Gastrocnemius medialis (tissue), 4 donors: ENCODE measurements around the gene WNK4. TPM values are rescaled to one million over a fixed set of nuclear protein-coding genes. Genes with fewer than 3 reads are reported as not detected.
A peak's percentile ranks its signal among the peaks of the same experiment; 100 is the strongest.

ENCODE experiments used
- ATAC-seq, 2 donors: fragments of 150-250 bp; one replicate each; pipeline ENCODE4 v1.9.1; 2016
- DNase-seq, 2 donors: peaks; one replicate each; pipeline ENCODE4 v3.0.0-alpha.2; 2019
- H3K27ac ChIP-seq, 4 donors: fragments of 200-600 bp; sonication (generic); 1 replicate in 1 of 4; 2 replicates in 3 of 4; pipeline ENCODE4 v1.5.1; 2016 to 2018; ENCODE audit warnings: mild to moderate bottlenecking in 2 of 4, moderate library complexity in 1 of 4
- H3K27me3 ChIP-seq, 3 donors: fragments of 200-600 bp; sonication (generic) in 2 of 3; 1 replicate in 1 of 3; 2 replicates in 2 of 3; pipeline versions ENCODE4 v1.5.1 to v1.6.0; 2016 to 2019; ENCODE audit warnings: mild to moderate bottlenecking in 1 of 3, moderate library complexity in 1 of 3
- H3K36me3 ChIP-seq, 2 donors: fragments of 200-600 bp; sonication (generic) in 1 of 2; one replicate each; pipeline ENCODE4 v1.5.1; 2017 to 2018
- H3K4me1 ChIP-seq, 2 donors: fragments of 200-600 bp; sonication (generic) in 1 of 2; one replicate each; pipeline ENCODE4 v1.5.1; 2016 to 2017; ENCODE audit warnings: mild to moderate bottlenecking in 2 of 2
- H3K4me3 ChIP-seq, 4 donors: fragments of 200-600 bp; sonication (generic) in 3 of 4; 1 replicate in 1 of 4; 2 replicates in 3 of 4; pipeline ENCODE4 v1.5.1; 2016 to 2019; ENCODE audit warnings: mild to moderate bottlenecking in 2 of 4
- H3K9me3 ChIP-seq, 3 donors: fragments of 200-600 bp; sonication (generic) in 2 of 3; 1 replicate in 1 of 3; 2 replicates in 2 of 3; pipeline ENCODE4 v1.5.1; 2016 to 2019
- CTCF ChIP-seq, 5 experiments: fragments of 450-650 bp in 3 of 5; fragments of 200-600 bp in 2 of 5; sonication (generic) in 2 of 5; IDR thresholded peaks in 4 of 5; conservative IDR thresholded peaks in 1 of 5; 1 replicate in 4 of 5; 2 replicates in 1 of 5; pipeline ENCODE4 v1.5.1; 2016 to 2019; ENCODE audit warnings: antibody characterized with exemption in 5 of 5, mild to moderate bottlenecking in 3 of 5, moderate library complexity in 3 of 5
- POLR2A ChIP-seq, 2 donors: fragments of 450-650 bp; IDR thresholded peaks; one replicate each; pipeline ENCODE4 v1.6.1; 2017; ENCODE audit warnings: antibody characterized with exemption in 2 of 2, mild to moderate bottlenecking in 2 of 2, moderate library complexity in 2 of 2
- in situ Hi-C, 4 donors: fragments of 200-750 bp; cut with MboI; loops; one replicate each; pipeline versions ENCODE4 v1.15.0 to v1.8.0; 2017; ENCODE audit warnings: low sequenced_read_pairs in 4 of 4
- intact Hi-C: fragments of 100-400 bp; cut with DNase I; formaldehyde crosslinking; loops from one replicate; pipeline ENCODE4 v1.15.1; 2023; ENCODE audit warnings: low total_unique reads
- total RNA-seq, 4 donors: library from RNA; depleted of rRNA; stranded (reverse); fragments of >200 nt; gene quantifications; one replicate each; pipeline versions ENCODE4 v1.1.0 to v1.2.3, GENCODE V29; 2016

The WNK4 gene
- total RNA-seq, 4 donors from 2014 or later: not detected

- no peaks in the 10 kb centered on the region for H3K9me3 ChIP-seq
- peaks cover 18 to 27% of the 10 kb centered on the region in 2 donors for H3K4me1 ChIP-seq
- H3K4me3 ChIP-seq: no peak overlapping the region
- H3K27me3 ChIP-seq: no peaks in the 10 kb centered on the region
- DNase-seq (no peak), ATAC-seq (no peak)
- TF ChIP-seq POLR2A (IDR thresholded peaks at IDR 0.05) (no peak), CTCF (IDR thresholded peaks at IDR 0.05 in 4 of 5, conservative IDR thresholded peaks at IDR 0.05 in 1 of 5) (no peak)
- in situ Hi-C loops: no loop called here
- no peak overlapping the region for H3K27ac ChIP-seq
- intact Hi-C loops: loop anchor here (5.0 to 10.0 kb wide), 2 partner anchors 166 to 564 kb away; partner anchors contain the start of genes ARL4D and RPL27
- H3K36me3 ChIP-seq: peaks cover 0 to 13% of the 10 kb centered on the region in 2 donors
Observed at GRCh38 chr17:42830971-42831370, 50.6 kb downstream of the WNK4 start.

- peaks cover 18 to 27% of the 10 kb centered on the region in 2 donors for H3K4me1 ChIP-seq
- ATAC-seq (no peak), DNase-seq (no peak)
- H3K27ac ChIP-seq: peak overlapping the region; percentile 80 to 94 (median 89)
- H3K36me3 ChIP-seq: peaks cover 0 to 27% of the 10 kb centered on the region in 2 donors
- H3K27me3 ChIP-seq: no peaks in the 10 kb centered on the region
- H3K9me3 ChIP-seq: no peaks in the 10 kb centered on the region
- intact Hi-C loops: loop anchor here (5.0 to 10.0 kb wide), 2 partner anchors 165 to 562 kb away; partner anchors contain the start of genes ARL4D and RPL27
- TF ChIP-seq POLR2A (IDR thresholded peaks at IDR 0.05) (no peak), CTCF (IDR thresholded peaks at IDR 0.05 in 4 of 5, conservative IDR thresholded peaks at IDR 0.05 in 1 of 5) (no peak)
- in situ Hi-C loops: no loop called here
- H3K4me3 ChIP-seq: peak overlapping the region; percentile 77 to 97 (median 96)
Observed at GRCh38 chr17:42832213-42832933, 52.0 kb downstream of the WNK4 start.

- Histone ChIP-seq H3K9me3 (no peaks in the 10 kb centered on the region), H3K27ac (peak within 1 kb of the TSS; percentile 80 to 94 (median 89)), H3K4me1 (peaks cover 18 to 27% of the 10 kb centered on the region in 2 donors), H3K4me3 (peak within 1 kb of the TSS; percentile 77 to 97 (median 96)), H3K27me3 (no peaks in the 10 kb centered on the region), H3K36me3 (peaks cover 0 to 34% of the 10 kb centered on the region in 2 donors)
- DNase-seq (peak; percentile 79 to 83), ATAC-seq (peak; percentile 95 to 97)
- TF ChIP-seq POLR2A (IDR thresholded peaks at IDR 0.05): peak; percentile 96 to 98
- TF ChIP-seq CTCF (IDR thresholded peaks at IDR 0.05 in 4 of 5, conservative IDR thresholded peaks at IDR 0.05 in 1 of 5): peak in 1 of 5 experiments; percentile 34
- intact Hi-C loops: loop anchor here (5.0 to 10.0 kb wide), 2 partner anchors 164 to 562 kb away; partner anchors contain the start of genes ARL4D and RPL27
- in situ Hi-C loops: no loop called here
Observed at GRCh38 chr17:42832934-42833766, 52.7 kb downstream of the WNK4 start, which contains the start of gene PSME3. Gene PSME3 (plus strand): TSS chr17:42833397. CDS start chr17:42833632, 235 bp downstream.

- intact Hi-C loops: loop anchor here (5.0 to 10.0 kb wide), 2 partner anchors 163 to 561 kb away; partner anchors contain the start of genes ARL4D and RPL27
- peaks cover 18 to 27% of the 10 kb centered on the region in 2 donors for H3K4me1 ChIP-seq
- DNase-seq (no peak), ATAC-seq (peak; percentile 4 to 11)
- in situ Hi-C loops: no loop called here
- TF ChIP-seq POLR2A (IDR thresholded peaks at IDR 0.05) (no peak), CTCF (IDR thresholded peaks at IDR 0.05 in 4 of 5, conservative IDR thresholded peaks at IDR 0.05 in 1 of 5) (no peak)
- peak overlapping the region; percentile 80 to 94 (median 89) for H3K27ac ChIP-seq
- H3K36me3 ChIP-seq: peaks cover 0 to 42% of the 10 kb centered on the region in 2 donors
- no peaks in the 10 kb centered on the region for H3K9me3 ChIP-seq
- peak overlapping the region; percentile 77 to 97 (median 96) for H3K4me3 ChIP-seq
- no peaks in the 10 kb centered on the region for H3K27me3 ChIP-seq
Observed at GRCh38 chr17:42833767-42834422, 53.5 kb downstream of the WNK4 start.
